Measurements from ENCODE around the gene RUFY3. TPM values are rescaled to one million over a fixed set of nuclear protein-coding genes. Genes with fewer than 3 reads are reported as not detected.
"Not testable (repeated sequence)": the region's sequence is repeated elsewhere in the genome, so short reads cannot be mapped to it uniquely, and the experiment has no call there.

Gene RUFY3
- total and polyA plus RNA-seq, 4 donors: 9.2 to 35.2 (median 15.0) TPM

- Histone ChIP-seq H3K27ac (ENCODE audit: low read depth in 1 of 2, low read length in 2 of 2) (peak overlapping the region; percentile 89 to 93), H3K9ac (ENCODE audit: low read depth in 1 of 2, low read length in 2 of 2) (peak overlapping the region; percentile 72 to 87), H3K4me1 (ENCODE audit: control insufficient read depth in 4 of 4, insufficient read depth in 4 of 4, low read length in 3 of 4) (peaks cover 0 to 33% (median 25%) of the 10 kb centered on the region in 4 donors), H3K27me3 (ENCODE audit: control insufficient read depth in 4 of 4, insufficient read depth in 4 of 4, low read length in 3 of 4) (no peaks in the 10 kb centered on the region), H3K9me3 (ENCODE audit: control insufficient read depth in 4 of 4, low read length in 3 of 4) (no peaks in the 10 kb centered on the region), H3K36me3 (ENCODE audit: control insufficient read depth in 4 of 4, insufficient read depth in 3 of 4, low read depth in 1 of 4, low read length in 3 of 4) (no peaks in the 10 kb centered on the region), H3K4me3 (ENCODE audit: low read depth in 1 of 3, low read length in 3 of 3) (peak overlapping the region; percentile 65 to 97 (median 96))
- WGBS: 2% methylated on average over 19 of the region's 19 CpGs
- no peak for TF ChIP-seq TAF1 (conservative IDR thresholded peaks at IDR 0.05)
- no peak for TF ChIP-seq REST (IDR thresholded peaks at IDR 0.05)
- TF ChIP-seq RXRA (IDR thresholded peaks at IDR 0.05): no peak
- TF ChIP-seq NR2F2 (IDR thresholded peaks at IDR 0.05): no peak
- no peak for TF ChIP-seq ZBTB33 (IDR thresholded peaks at IDR 0.05)
- DNase-seq (ENCODE audit: low spot score): no peak
These were observed 33.0 kb upstream of the RUFY3 start for GRCh38 chr4:70688795-70689231.

- TF ChIP-seq, protein P1, sequence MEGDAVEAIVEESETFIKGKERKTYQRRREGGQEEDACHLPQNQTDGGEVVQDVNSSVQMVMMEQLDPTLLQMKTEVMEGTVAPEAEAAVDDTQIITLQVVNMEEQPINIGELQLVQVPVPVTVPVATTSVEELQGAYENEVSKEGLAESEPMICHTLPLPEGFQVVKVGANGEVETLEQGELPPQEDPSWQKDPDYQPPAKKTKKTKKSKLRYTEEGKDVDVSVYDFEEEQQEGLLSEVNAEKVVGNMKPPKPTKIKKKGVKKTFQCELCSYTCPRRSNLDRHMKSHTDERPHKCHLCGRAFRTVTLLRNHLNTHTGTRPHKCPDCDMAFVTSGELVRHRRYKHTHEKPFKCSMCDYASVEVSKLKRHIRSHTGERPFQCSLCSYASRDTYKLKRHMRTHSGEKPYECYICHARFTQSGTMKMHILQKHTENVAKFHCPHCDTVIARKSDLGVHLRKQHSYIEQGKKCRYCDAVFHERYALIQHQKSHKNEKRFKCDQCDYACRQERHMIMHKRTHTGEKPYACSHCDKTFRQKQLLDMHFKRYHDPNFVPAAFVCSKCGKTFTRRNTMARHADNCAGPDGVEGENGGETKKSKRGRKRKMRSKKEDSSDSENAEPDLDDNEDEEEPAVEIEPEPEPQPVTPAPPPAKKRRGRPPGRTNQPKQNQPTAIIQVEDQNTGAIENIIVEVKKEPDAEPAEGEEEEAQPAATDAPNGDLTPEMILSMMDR (IDR thresholded peaks at IDR 0.05; ENCODE audit: low read depth, low read length, missing input control): no peak
- TF ChIP-seq SP1 (IDR thresholded peaks at IDR 0.05) (no peak), TAF1 (conservative IDR thresholded peaks at IDR 0.05) (no peak), JUND (IDR thresholded peaks at IDR 0.05) (no peak), MAX (IDR thresholded peaks at IDR 0.05) (no peak), RXRA (IDR thresholded peaks at IDR 0.05) (no peak), RAD21 (IDR thresholded peaks at IDR 0.05) (no peak), HNF4A (conservative IDR thresholded peaks at IDR 0.05) (no peak), EGR1 (IDR thresholded peaks at IDR 0.05; ENCODE audit: low read depth in 2 of 2) (no peak), FOXA2 (IDR thresholded peaks at IDR 0.05) (no peak), ZBTB33 (IDR thresholded peaks at IDR 0.05) (no peak), HNF4G (IDR thresholded peaks at IDR 0.05) (no peak), FOXA1 (IDR thresholded peaks at IDR 0.05) (no peak), ATF3 (IDR thresholded peaks at IDR 0.05) (no peak)
- 73% methylated on average over 1 of the region's 1 CpG for WGBS
- H3K36me3 ChIP-seq (ENCODE audit: control insufficient read depth in 4 of 4, insufficient read depth in 3 of 4, low read depth in 1 of 4, low read length in 3 of 4): no peaks in the 10 kb centered on the region
- no peaks in the 10 kb centered on the region for H3K9me3 ChIP-seq (ENCODE audit: control insufficient read depth in 4 of 4, low read length in 3 of 4)
- no peak for DNase-seq (ENCODE audit: low spot score)
- H3K27ac ChIP-seq (ENCODE audit: low read depth in 1 of 2, low read length in 2 of 2): peak overlapping the region in 1 of 2 donors; percentile 12
- H3K9ac ChIP-seq (ENCODE audit: low read depth in 1 of 2, low read length in 2 of 2): no peak overlapping the region
- no peak overlapping the region for H3K4me3 ChIP-seq (ENCODE audit: low read depth in 1 of 3, low read length in 3 of 3)
- H3K4me1 ChIP-seq (ENCODE audit: control insufficient read depth in 4 of 4, insufficient read depth in 4 of 4, low read length in 3 of 4): peaks cover 0 to 33% (median 25%) of the 10 kb centered on the region in 4 donors
- H3K27me3 ChIP-seq (ENCODE audit: control insufficient read depth in 4 of 4, insufficient read depth in 4 of 4, low read length in 3 of 4): no peaks in the 10 kb centered on the region
These were observed 30.1 kb upstream of the RUFY3 start for GRCh38 chr4:70691661-70692060.

DNA sequence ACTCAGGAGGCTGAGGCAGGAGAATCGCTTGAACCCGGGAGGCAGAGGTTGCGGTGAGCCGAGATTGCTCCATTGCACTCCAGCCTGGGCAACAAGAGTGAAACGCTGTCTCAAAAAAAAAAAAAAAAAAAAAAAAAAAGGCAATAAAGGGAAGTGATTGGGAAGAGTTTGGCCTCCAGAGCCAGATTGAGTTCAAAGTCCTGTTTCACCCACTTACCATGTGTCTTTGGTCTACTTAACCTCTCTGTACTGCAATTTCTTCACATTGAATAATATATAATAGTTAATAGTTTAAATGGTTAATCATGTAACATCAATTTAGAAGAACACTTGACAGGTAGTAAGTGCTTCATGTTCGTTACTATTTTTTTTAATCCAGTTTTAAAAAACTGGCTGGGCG is 27.1 kb upstream of the RUFY3 start:
- not testable (repeated sequence) for DNase-seq (ENCODE audit: low spot score); H3K36me3 ChIP-seq (ENCODE audit: control insufficient read depth in 4 of 4, insufficient read depth in 3 of 4, low read depth in 1 of 4, low read length in 3 of 4); H3K9ac ChIP-seq (ENCODE audit: low read depth in 1 of 2, low read length in 2 of 2); H3K27ac ChIP-seq (ENCODE audit: low read depth in 1 of 2, low read length in 2 of 2); H3K4me3 ChIP-seq (ENCODE audit: low read depth in 1 of 3, low read length in 3 of 3); H3K27me3 ChIP-seq (ENCODE audit: control insufficient read depth in 4 of 4, insufficient read depth in 4 of 4, low read length in 3 of 4); H3K9me3 ChIP-seq (ENCODE audit: control insufficient read depth in 4 of 4, low read length in 3 of 4)
- WGBS: 94% methylated on average over 7 of the region's 7 CpGs
- peaks cover 0 to 21% (median 18%) of the 10 kb centered on the region in 4 donors for H3K4me1 ChIP-seq (ENCODE audit: control insufficient read depth in 4 of 4, insufficient read depth in 4 of 4, low read length in 3 of 4)
